ENCODE data around the gene MCTP1. TPM values are rescaled to one million over a fixed set of nuclear protein-coding genes. Genes with fewer than 3 reads are reported as not detected.

MCTP1 gene
- total RNA-seq, 2 donors from 2014 or later, result 4.6 to 7.0 TPM

DNA sequence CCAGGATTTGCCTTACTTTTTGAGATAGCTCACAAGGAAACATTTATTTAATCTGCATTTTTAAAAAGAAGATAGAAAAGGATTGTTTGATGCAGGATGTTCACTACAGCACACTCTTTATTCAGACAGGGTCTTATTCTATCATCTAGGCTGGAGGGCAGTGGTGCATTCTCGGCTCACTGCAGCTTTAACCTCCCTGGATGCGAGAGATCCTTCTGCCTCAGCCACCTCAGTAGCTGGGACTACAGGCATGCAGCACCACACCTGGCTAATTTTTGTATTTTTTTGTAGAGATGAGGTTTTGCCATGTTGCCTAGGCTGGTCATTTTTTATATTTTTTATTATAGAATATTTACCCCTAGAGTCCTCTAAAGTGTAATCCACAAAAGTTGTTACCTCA, 221.4 kb downstream of the MCTP1 start:
- DNase-seq, result no peak
- no peak for ATAC-seq
- intact Hi-C loops (cut with DNase I, micrococcal nuclease), result no loop called here

DNA sequence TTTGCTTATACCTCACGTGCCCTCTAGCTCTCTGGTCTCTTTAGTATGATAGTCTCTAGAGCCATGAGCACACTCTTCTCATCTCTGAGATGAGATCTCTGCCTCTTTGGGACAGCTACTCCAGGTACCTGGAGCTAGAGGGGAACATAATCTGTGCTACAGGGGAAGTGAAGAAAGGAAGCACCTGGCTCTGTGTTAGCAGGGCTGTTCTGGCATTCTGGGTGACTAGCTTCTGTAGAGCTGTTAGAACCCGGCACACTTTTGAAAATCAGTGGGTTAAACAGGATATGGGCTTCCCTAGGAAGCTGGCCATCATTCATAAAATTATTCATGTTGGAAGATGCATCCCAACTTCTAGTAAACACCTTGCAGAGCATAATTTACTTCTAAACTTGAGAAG, 224.8 kb downstream of the MCTP1 start:
- no peak for ATAC-seq
- no peak for DNase-seq
- intact Hi-C loops (cut with DNase I, micrococcal nuclease), result no loop called here

DNA sequence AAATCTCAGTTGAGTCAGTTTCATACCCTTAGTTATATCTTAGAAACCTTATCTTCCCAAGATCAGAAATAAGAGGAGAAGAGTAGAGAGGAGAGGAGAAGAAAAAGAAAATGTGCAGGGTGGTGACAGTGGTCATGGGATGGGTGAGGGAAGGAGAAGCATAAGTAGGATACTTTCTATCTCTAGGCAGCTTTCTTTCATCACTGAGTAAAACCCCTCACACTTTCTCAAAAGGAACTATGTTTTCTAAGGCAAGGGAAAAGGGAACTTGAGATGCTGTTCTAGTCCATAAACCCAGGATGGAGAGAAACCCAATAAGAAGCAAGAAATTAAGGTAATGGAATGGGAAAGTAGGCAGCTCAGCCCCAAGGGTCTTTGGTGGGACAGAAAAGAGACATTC, 225.3 kb downstream of the MCTP1 start:
- intact Hi-C loops (cut with DNase I, micrococcal nuclease), result no loop called here
- DNase-seq, result no peak
- ATAC-seq, result no peak

DNA sequence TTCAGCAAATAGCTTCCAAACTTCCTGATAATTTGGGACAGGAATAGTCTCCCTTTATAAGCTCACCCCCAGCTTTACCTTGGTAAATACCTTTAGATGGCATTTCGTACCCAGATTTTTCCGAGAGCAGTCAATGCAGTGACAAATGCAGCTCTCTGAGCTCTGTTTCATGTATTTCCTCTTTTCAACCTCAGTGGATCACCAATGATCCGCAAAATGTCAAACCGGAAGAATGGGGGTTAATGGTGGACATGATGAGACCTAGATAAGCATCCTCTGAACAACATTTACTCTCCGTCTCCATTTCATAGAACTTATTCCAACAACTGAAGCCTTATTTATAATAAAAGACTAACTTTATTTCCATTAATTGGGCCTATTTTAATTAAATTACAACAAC, 227.3 kb downstream of the MCTP1 start:
- intact Hi-C loops (cut with DNase I, micrococcal nuclease), result no loop called here
- DNase-seq (no peak), ATAC-seq (no peak)

DNA sequence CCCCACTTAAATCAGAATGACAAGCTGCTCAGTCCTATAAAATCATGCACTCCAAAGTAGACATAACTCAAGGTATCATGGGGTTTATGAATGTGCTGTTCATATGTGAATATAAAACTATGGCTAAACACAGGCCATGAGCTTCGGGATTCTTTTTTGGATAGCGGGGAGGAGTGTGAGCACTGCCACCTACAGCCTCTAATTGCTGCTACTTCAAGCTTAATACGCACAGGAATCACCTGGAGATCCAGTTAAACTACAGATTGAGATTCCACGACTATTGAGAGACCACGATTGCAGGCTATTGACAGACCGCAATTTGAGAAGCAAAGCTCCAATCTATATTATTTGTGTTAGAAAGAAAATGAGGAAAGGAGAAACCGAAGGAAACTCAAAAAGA, 231.6 kb downstream of the MCTP1 start:
- ATAC-seq, result no peak
- DNase-seq, result no peak
- intact Hi-C loops (cut with DNase I, micrococcal nuclease), result no loop called here

DNA sequence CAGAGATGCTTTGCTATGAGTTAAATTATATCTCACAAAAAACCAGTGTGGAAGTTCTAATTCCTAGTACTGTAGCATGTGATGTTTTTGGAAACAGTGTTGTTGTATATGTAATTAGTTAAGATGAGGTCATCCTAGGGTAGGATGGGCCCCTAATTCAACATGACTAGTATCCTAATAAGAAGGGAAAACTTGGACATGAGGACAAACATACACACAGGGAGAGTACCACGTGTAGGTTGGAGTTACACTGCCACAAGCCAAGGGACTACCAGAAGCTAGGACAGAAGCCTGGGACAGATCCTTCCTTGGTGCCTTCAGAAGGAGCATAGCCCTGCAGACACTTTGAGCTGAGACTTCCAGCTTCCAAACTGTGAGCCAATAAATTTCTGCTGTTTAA, 234.2 kb downstream of the MCTP1 start:
- no peak for DNase-seq
- no peak for ATAC-seq
- intact Hi-C loops (cut with DNase I, micrococcal nuclease), result no loop called here

DNA sequence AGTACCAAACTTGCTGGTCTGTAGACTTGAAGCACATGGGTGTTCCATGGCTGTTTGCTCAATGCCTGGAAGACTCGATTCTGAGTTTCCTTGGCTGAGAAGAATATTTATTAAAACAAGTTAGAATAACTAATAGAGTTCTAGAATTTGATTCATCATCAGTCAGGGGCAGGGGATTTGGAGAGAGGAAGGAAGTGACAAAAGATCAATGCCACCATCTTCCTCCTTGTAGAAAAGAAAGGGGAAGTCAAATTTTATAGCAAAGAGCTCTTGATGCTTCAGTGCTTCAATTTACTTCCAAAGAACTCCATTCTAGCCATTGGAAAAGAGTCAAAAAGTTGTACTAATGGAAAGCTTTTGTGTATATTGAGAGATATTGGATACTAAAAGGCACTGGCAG, 236.3 kb downstream of the MCTP1 start:
- ATAC-seq (no peak), DNase-seq (no peak)
- intact Hi-C loops (cut with DNase I, micrococcal nuclease), result no loop called here

DNA sequence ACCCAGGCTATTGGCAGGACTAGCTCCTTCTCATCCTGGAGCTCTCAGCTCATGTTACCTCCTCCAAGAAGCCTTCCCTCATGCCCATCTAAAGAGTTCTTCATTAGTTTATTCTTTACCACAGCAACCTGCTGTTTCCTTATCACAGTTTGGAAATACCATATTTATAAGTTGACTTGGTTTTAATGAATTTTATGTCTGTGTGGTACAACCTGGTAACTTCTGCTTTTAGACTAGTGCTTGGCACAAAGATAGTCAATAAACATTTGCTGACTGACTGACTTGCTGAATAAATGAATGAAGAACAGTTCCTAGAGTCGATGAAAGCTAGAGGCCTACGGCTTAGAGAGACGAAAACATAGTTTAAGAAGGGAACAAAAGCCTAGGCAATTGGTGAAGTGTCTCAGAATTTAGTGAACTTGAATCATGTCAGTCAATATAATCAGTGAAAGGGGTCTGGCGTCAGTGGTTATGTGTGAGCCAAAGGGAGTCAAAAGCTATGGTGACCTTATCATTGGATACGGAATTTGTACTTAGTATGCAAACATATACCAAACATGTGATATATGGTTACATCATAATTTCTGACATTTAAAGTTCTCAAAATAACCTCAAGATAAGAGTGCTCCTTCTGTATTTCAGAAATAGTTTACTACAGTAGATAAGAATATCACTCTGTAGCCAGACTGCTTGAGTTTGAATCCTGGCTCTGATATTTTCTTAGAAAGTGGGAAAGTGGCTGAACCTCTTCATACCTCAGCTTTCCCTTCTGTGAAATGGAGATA, 239.5 kb downstream of the MCTP1 start:
- DNase-seq (no peak), ATAC-seq (no peak)
- intact Hi-C loops (cut with DNase I, micrococcal nuclease), result no loop called here

DNA sequence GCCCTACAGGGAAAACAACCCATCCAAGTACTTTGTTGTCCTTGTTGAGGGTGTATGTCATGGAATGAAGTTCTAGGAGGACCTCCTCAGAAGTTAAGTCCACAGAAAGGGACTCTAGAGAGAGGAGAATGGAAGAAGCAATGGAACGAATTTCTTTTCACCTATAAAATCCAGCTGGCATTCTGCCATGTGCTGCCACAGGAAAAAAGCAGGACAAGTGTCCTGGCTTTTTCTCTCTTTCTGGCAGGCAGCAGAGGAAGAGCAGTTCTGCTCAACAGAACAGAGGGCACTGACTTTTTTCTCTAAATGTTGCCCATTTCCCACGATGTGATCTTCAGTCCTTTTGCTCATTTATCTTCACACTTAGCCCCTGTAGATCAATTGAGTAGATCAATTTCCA, 240.8 kb downstream of the MCTP1 start:
- DNase-seq, result no peak
- ATAC-seq, result no peak
- intact Hi-C loops (cut with DNase I, micrococcal nuclease), result no loop called here

DNA sequence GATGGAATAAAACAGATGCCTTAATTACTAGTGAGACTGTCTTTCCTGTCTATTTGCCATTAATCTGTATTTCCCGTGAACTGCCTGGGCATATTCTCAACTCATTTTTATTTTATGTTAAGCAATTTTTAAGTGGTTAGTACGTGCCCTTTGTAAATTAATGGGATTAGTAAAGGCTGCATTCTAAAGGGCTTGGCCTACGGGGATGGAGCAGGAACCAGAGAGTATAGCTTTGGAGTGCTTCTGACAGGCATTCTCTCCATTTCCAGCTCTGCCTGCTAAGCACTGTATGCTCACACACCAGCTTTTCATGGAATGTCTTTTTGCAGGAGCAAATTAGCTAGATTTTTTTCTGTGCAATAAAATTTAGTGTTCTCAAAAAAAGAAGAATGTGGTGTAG, 241.2 kb downstream of the MCTP1 start:
- intact Hi-C loops (cut with DNase I, micrococcal nuclease), result no loop called here
- DNase-seq (no peak), ATAC-seq (no peak)

DNA sequence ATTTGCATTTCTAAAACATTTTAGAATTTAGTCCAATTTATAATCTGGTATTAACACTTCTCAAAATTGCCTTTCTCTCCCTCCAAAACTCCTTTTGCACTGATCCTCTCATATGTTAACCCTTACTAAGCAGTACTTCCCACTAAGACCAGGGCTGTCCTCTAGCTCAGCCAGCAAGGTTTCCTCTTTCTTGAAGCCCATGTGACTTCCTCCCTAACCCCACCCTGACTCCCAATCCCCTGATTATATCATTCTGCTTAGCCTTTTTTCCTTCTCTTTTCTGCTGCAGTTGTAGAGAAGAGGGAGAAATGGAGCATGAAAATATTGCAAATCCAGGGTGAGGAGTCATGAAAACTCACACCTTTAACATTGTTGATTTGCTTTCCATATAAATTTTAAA, 241.7 kb downstream of the MCTP1 start:
- intact Hi-C loops (cut with DNase I, micrococcal nuclease), result no loop called here

DNA sequence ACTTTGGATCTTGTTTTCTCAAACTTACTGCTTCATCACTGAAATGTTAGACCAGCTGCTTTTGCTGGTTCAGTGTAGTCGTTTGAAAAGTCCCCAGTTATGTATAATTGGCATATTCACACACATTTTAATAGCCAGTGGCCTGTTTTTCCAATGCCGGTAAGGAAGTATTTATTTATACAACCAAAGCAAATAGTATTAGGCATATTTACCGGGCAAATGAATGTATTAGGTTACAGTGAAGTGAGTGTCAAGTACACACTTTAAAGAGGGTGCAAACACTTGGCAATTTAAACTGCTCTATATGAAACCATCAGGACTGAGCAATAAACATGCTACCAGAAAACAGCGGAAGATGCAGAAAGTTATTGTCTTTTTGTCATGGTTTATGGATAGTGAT, 242.9 kb downstream of the MCTP1 start:
- intact Hi-C loops (cut with DNase I, micrococcal nuclease), result no loop called here
- no peak for ATAC-seq
- no peak for DNase-seq

More for the DNA sequence above, 241.7 kb downstream of the MCTP1 start:
- DNase-seq (no peak), ATAC-seq (no peak)

DNA sequence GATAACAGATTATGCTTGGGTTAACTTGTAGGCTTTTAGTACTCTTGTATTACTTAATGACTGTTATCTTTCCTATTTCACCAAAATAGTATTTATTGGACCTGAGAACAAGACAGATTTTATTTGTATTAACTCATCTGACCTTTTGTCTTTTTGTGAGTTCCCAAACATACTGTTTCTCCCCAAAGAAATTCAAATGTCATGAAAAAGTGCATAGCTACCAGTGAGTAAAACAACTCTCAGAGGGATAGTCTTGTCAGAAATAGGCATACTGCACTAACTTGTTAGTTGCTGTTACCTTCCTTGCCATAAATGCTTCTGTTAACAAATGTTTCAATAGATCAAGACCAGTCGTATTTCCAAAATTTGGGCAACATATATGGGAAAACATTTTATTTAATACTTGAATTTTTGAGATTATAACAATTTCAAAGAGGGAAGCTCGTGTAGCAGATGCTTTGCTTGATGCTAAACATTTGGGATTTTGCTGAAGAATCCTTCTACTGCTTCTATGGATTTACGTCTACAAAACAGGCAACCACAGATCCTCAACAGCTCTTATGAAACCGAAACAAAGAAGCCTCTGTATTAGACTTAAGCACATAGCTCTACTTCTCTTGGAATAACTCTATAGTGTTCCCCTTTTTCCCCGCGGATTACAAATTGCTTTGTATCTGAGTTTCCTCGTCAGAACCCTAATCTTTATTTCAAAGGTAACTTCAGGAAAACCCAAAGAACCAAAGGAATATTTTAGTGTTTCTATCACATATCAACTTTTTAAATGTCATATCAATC, 248.8 kb downstream of the MCTP1 start:
- DNase-seq (no peak), ATAC-seq (no peak)
- intact Hi-C loops (cut with DNase I, micrococcal nuclease), result no loop called here

DNA sequence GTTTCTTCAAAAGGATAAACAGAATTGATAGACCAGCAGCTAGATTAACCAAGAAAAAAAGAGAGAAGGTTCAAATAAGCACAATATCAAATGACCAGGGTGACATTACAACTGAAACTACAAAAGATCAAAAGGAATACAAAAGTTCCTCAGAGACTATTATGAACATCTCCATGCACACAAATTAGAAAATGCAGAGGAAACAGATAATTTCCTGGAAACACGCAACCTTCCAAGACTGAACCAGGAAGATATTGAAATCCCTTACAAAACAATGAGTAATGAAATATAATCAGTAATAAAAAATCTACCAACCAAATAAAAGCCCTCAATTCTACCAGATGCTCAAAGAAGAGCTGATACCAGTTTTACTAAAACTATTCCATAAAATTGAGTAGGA, 252.1 kb downstream of the MCTP1 start:
- no peak for DNase-seq
- intact Hi-C loops (cut with DNase I, micrococcal nuclease), result no loop called here
- no peak for ATAC-seq

DNA sequence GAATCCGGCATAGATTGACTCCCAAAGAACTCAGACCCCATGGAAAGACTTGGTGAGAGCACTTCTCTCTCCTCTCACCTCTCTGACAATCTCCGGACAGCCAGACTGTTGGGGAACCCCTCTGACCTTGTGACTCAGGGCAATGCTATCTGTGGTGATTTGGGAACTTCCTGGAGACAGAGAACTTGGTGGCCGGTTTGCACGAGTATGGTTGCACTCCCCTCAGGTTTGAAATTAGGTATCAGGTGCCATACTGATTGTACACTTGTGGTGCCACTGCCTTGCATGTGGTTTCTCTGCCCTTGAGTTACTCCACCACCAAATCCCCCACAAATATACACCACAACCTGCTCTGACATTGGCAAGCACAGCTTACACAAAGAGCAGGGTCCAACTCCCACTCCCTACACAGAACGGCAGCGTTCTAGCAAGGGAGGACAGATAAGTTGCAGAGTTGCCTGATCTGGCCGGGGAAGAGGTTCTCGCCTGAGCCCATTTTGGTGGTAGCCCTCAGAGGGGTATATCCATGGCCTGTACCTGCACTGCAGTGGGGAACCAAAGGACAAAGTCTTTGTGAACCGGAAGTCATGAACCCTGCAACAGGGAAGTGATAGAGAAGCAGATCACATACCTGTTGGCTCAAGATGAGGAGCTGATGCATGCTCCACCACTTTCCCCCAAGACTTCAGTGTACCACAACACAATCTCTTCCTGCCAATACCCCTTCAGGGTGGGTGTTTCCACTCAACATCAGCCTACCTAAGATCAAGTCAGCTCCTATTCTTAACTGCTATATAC, 255.1 kb downstream of the MCTP1 start:
- ATAC-seq (no peak), DNase-seq (no peak)

DNA sequence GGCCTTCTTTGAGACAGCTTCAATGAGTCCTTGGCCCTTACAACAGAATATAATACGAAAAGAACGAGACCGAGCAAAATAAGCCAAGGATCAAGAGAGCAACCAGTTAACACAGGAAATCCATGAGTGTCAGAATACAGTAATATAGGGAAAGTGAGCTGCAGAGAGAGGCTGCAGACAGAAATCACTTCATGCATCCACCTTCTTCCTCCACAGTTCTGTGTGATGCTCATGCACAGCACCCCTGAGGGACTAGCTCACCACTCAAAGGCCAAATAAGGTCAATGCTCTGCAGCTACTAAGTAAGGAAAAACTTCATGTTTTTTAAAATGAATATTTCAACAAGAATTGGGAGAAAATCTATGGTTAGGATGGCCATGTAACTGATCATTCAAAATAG, 257.1 kb downstream of the MCTP1 start:
- DNase-seq (no peak), ATAC-seq (no peak)
- intact Hi-C loops (cut with DNase I, micrococcal nuclease), result no loop called here

More for the DNA sequence above, 255.1 kb downstream of the MCTP1 start:
- intact Hi-C loops (cut with DNase I, micrococcal nuclease), result no loop called here

DNA sequence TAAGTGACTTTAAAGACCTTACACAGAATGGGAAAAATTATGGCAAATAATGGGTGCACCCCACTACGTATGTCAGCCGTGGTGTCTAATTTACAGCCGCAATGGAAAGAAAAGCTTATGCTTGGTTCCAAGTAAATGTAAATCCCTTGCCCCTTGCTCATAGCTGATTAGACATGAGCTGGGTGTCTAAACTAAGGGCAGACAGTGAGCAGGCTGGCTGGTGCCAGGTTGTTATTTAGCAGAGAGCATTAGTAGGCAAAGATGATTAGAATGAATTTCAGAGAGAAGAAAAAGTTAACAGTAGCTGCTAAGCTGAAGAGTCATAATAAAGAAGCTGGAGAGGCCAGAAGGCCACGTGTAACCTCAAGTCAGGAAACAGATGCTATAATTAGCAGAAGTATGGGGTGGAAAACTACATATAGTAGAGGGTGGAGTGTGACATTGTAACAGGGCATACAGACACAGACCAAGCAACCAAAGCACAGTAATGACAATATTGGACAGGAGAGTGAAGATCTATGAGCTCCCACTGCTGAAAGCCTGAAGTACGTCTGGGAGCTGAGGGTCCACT, 257.7 kb downstream of the MCTP1 start:
- intact Hi-C loops (cut with DNase I, micrococcal nuclease), result no loop called here
- DNase-seq (no peak), ATAC-seq (no peak)

DNA sequence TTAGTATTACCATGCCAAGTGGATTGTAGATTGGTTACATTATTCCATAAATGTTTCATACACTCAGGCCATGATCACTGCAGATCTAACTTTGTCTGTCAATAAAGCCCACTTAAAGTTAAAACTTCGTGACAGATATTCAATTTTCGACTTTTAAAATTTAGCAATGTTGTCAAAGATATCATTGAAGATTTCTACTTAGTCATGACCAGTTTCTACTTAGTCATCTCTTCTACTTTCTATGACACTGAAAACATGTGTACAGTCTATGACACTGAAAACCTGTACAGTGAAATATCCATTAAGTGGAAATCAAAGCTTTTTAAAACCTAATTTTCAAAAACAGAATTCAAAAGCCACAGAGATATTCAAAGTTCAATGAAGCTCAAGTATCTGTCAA, 258.2 kb downstream of the MCTP1 start:
- no peak for DNase-seq
- intact Hi-C loops (cut with DNase I, micrococcal nuclease), result no loop called here
- no peak for ATAC-seq

DNA sequence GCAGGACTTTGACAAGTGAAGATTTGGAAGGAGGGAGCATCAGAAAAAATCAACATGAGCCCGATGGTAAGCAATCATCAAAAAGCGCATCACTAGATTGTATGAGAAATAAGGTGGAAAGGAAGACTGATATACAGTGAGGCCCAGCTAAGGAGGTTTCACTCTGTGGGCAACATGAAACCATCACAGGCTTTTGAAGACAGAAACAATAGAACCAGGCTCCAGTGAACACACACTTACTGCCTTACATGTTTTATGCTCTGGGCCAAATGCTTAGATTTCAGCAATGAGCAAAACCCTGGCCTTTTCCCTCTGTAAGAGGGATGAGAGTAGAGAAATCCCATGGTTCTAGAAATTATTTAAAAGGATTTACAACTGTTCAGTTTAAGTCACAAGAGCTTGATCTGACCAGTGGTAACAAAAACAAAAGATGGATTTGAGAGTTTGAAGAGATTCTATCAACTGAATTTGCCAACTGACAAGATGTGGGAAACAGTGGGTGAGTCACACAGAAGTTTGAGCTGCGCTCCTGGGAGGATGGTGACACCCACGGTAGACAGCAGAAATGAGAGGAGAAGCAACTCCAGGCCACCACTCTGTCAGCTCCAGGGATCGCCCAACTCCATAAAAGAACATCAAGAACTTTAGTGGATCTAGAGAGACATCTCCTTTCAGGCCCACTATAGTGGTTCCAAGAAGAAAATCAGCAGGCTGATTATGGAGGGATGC, 261.8 kb downstream of the MCTP1 start:
- no peak for ATAC-seq
- intact Hi-C loops (cut with DNase I, micrococcal nuclease), result no loop called here

More for the DNA sequence above, 261.8 kb downstream of the MCTP1 start:
- DNase-seq, result no peak
